GM19463 (cell line): Measurements from ENCODE around the gene PRLHR.

Source experiments
- ATAC-seq: cut with Tn5 transposase; IDR thresholded peaks from one replicate; pipeline ENCODE4 v1.9.1; 2021; ENCODE audit warnings: mild to moderate bottlenecking, moderate library complexity; ENCODE audit not compliant: unreplicated experiment

The PRLHR gene

DNA sequence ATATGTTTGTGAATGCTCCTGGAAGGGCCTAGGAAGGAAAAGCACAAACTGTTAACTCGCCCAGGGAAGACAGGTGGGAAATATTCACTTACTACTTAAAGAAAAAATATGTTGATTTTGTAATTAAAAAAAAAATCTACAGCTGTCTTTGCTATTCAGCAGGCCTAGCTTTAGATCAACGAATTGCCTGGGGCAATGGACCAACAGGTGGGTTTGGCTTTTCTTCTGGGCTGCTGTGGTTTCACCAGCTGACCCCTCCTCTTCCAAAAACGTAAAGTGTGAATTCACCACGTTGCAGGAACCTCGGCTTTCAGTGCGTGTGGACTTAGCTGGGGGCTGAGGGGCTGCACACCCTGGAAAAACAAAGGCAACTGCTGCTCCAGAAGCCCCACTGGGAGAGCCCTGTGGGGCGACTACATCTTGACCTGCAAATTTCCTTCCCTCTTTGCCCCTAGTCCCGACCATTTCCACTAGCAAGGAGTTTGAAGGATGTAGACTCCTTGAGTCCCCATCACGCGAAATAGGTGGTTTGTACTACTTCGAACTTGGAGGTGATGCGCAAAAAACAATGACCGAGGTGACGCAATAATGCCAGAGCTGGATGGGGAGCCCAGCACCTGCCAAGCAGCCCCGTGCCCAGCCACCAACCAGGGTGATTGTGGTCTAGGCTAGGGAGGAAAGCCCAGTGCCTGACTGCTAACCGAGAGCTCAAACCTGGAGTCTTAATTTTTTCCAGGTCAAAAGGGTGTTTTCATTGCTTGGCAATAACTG lies 7.4 kb downstream of the PRLHR start:
- no peak for ATAC-seq

DNA sequence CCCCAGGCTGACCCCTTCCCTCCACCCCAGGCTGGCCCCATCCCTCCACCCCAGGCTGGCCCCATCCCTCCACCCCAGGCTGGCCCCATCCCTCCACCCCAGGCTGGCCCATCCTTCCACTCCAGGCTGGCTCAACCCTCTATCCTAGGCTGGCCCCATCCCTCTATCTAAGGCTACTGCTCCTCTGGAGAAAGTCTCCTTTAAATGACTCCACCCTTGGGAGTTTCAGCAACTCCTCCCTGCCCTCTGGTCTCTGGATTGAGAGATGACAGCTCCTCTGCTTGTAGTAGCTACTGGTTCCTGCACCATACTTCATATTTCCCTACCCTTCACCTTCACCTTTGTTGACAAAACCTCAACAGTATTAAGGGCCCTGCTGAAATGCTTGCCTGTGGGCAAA lies 8.5 kb downstream of the PRLHR start:
- no peak for ATAC-seq

DNA sequence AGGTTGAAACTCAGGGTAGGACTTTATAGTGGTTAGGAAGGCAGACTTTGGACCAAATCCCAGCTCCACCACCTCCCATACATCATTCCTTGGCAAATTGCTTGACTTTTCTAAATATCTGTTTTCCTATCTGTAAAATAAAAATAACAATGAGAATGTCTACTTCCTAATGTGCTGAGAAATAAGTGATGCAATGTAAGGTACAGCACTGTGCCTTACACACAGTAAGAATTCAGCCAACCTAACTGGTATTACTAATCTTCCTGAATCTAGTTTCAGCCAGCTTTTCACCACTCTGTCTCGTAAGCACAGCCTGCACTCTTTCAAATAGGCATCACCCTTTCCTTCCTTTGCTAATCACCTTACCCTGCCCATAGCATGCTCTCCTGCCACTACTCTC lies 9.7 kb downstream of the PRLHR start:
- ATAC-seq = no peak

DNA sequence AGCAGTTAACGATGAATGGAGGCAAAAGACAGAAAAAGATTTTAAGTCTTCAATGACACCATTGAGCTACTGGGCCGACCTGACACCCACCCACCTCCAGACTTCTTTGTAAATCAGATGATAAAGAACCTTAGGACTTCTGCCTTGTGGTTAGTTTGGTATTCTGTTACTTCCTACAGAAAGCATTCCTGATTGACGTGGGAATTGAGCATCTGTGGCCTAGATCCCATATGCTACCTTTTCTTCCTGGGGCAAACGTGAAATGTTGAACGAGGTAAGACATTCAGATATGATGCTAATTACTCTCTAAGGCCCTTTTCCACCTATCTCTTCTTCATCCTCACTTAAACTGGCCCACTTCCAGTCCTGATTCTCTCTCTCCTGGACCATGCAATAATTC lies 10.2 kb downstream of the PRLHR start:
- ATAC-seq = no peak

DNA sequence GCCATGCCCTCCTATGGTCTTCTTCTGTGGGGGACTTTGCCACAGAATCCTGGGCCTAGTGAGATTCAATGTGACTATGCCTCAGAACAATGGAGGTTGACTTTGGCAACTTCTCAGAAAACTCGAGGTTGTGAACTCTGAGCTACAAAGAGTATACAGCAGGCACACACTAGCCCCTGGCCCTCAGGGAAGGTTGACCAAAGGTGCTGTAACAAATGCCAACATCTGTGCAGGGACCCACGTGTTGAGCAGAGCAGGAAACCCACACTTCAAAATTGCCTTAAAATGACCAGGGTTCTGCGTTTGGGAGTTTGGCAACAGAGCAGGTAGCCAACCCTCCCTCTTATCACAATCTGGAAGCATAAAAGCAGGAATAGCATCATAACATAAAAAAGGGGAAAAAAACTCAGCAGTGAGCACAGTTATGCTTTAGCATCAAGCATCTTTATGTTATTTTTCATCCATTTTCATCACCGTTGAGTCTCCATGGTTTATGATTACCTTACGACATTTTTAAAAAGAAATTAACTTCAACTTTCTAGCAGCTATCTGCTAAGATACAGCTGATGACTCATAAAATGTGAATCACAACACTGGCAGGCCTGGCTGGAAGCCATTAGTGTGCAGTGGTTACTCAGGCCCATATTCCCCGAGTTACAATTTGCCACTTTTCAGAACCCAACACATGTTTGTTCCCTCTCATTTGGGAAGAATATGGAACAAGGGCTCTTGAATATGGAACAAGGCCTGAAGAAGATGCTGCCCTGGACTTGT lies 11.1 kb downstream of the PRLHR start:
- no peak for ATAC-seq

DNA sequence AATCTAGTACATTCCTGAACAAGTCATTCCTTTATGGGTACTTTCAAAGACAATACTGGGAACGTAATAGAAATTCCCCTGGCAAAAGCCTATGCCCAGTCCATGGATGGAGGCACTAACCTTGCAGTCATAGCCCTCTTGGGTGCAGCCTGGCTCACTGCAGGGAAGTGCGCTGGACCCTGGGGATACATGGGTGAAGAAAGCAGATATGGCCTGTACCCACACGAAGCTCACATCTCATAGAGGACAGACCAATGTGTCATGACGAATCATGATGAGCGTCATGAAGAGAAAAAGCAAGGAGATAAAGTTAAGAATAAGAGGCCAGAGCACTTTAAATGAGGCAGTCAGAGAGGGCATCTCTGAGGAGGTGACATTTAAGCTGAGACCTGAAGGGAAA lies 11.8 kb downstream of the PRLHR start:
- ATAC-seq = no peak

DNA sequence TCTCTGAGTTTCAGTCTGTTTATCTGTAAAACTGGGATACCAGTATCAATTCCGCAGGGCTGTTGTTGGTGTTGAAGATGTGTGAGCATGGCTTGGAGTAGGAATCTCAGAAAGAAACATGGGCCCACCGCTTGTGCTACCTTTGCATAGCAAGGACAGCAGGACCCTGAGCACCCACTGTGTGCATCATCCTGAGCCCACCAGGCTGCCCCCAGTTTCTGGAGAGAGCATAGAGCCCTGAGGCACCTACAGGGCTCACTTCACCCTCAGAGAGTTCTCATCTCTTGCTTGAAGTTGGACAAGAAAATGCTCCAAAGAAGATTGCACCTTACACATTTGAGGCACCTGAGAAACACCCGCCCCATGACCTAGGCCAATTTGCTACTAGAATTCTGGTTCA lies 12.9 kb downstream of the PRLHR start:
- no peak for ATAC-seq

DNA sequence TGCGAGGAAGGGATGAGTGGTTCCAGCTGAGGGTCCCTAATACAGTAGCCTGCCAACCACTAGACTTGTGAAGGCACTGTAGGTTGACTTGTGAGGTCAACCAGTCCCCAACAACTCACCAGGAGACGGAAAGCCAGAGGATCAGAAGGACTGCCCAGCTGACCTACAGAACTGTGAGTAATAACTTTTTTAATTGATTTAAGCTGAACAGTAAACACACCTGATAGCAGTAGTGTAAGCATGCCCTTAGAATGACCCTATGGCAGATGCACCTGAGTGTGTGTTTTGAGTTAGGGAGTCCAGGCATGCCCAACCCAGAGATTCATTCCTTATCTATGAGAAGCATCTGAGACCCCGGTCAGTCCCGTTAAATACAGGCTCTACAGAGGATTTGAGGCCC lies 14.1 kb downstream of the PRLHR start:
- ATAC-seq = no peak

DNA sequence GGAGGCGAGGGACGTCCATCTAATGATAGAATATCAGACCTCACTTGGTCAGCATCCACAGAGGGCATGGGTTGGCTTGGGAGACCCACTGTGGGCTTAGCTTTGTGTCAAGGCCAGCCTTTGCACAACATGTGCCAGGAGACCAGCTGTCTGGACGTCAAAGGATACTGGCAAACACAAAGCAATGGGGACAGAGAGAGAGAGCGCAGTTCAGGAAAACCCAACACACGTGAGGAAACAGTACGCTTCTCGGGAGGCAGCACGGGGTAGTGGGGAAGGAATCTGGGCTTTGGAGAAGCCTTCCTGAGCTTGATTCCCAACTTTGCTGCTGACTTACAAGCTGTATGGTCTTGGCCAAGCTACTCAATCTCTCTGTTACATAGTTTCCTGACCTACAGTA lies 14.7 kb downstream of the PRLHR start:
- ATAC-seq = no peak

DNA sequence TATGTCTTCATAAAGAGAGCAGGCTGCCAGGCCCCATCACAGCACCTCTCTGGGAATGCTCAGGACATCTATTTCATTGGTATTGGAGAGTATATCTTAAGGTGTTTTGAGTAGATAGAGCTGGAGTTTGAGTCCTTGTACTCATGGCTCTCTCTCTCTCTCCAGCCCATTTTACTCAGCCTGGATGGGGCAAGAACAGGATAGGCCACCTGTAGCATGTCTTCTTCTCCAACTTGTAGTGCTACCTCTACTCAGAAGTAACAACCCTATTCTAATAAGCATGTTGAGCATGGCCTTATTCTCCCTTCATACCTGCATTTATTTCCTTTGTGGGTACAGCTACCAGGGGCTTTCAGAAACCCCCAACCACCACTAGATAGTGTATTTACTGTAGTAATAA lies 21.9 kb downstream of the PRLHR start:
- no peak for ATAC-seq

DNA sequence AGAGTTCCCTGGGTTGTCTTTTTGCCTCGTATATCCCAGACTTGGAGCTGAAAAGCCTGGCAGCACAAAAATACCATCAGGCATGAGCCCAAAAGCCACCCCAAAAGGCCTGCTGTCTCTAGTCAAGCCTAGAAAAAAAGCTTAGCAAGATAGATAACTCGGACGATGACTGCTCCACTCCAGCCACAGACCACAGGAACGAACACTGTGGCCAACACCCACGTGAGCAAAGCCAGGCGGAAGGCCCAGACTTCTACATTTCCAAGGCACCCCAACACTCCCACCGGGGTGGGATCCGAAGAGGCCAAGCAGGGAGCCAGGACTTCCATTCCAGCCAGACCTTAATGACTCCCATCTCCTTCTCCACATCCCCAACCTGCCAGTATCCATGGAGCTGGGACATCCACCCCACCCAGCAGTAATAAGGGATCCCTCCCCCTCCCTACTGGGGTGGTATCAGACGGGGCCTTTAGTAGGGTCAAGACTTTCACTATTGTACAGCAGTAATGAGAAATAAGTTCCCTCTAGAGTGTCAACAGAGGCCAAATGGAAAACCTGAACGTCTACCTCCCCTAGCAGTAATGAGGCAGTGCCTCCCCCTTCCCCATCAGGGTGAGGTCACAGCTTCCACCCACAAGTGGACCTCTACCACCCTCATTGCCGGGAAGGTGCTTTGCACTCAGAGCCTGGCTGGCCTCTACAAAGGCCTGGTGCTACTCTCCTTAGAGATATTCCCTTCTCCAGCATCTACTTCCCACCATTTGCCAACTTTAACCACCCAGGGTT lies 23.0 kb downstream of the PRLHR start:
- no peak for ATAC-seq

DNA sequence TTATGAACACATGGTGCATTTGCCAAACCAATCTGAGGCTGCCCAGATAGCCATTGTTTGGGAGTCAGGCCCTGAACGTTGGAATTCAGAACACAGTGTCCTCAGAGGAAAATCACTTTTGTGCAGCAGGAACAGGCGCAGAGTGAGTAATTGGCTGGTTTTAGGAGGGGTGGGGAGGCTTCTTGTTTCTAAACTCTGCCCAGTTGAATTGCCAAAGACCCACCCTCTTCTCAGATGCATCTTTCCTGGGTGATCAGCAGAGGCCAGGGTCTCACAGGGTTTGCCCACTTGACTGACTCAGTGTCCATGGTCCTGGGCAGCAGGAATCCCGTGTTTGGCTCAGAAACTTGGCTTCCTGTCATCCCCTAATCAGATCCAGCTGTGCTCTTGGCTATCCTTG lies 24.3 kb downstream of the PRLHR start:
- no peak for ATAC-seq

DNA sequence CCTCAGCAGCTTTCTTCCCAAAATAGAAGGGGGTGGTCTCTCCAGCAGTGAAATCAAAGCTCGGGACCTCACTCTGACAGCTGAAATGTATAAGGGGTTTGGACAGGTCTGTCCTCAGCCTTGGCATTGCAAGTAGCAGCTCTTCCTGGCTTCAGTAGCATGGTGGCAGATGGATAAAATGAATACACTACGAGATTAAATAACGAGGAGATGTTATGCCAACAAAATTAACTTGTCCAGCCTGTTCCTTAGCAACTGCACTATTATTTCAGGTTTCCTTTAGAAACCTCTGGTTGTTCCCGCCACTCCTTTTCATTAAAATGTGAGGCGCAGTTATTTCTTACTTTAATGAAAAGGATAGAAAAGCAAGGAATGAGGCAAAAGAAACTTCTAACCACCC lies 24.9 kb downstream of the PRLHR start:
- ATAC-seq = no peak

DNA sequence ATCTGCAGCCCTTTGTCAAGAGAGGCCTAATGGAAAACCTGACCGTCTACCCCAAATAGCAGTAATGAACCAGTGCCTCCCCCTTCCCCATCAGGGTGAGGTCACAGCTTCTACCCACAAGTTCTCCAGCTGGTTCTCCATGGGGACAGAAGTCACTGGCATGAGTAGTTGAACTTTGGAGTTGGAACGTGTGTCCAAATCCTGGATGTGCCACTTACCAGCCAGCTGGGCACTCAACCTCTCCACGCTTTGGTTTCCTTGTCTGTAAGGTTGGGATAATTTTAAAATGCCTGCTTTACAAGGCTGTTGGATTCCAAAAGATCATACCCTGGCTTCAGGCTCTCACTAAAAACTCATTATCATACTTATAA lies 25.6 kb downstream of the PRLHR start:
- ATAC-seq = no peak

DNA sequence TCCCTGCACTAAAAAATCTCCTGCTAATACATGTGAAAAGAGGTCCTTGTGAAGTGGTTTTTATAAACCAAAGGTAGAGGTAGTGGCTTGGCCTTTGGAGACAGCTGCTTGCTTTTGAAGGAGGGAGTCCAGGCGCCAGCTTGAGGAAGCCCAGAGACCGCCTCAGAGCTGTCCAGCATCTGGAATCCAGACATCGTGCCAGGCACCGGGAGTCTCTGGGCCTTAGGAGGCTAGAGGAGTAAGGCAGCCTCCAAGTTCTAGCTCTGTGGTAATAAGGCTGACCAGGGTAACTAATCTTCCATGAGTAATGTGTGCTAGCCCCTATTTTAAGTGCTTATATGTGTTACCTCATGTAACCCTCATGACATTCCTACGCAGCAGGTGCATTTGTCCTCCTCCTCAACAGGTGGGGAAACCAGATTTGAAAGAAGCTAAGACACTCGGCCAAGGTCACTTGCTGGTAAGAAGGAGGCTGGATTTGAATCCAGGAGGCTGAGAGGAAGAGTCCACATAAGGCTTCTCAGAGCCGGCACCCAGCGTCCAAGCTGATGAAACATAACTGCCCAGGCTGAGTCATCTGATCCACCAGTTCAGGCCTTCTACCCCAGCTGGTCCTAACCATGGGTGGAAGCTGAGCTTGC lies 26.1 kb downstream of the PRLHR start:
- no peak for ATAC-seq

DNA sequence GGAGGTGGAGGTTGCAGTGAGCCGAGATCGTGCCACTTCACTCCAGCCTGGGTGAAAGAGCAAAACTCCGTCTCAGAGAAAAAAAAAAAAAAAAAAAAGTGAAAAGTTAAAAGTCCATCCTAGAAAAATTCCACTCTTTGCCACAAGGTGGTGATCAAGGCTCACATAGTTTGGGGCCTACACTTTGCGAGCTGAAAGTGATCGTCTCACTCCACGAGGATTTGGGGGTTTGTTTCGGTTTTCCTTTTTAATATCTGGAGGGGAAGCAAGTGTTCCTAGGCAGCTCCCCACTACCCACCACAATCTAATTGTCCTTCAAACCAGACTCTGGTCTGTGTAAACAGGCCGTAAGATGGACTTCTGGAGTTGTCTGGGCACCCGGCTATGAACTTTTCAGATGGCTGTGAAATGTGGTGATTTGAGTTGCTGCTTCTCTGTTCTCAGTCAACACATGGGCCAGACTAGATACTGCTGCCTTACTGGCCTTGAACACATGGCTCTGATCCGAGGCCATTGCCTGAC lies 27.1 kb downstream of the PRLHR start:
- ATAC-seq = no peak

DNA sequence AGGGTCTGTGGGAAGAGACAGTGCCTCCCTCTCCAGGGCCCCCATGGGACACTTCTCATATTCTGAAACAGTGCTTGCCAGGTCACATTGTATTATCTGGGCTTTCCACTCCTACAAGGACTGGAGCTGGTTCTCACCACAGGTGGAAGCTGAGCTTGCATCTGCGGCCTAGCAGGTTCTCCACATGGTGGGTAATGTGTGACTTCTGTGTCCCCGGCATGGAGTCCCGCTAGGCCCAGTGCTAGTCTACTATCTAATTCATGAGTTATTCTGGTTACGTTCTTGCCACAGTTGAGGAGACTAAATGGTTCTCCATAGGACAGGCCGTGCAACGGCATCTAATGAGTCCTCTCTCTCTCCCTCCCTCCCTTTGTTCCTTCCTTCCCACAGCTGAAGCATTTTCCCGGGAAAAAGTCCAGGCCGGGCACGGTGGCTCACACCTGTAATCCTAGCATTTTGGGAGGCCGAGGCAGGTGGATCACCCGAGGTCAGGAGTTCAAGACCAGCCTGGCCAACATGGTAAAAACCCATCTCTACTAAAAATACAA lies 27.7 kb downstream of the PRLHR start:
- no peak for ATAC-seq

DNA sequence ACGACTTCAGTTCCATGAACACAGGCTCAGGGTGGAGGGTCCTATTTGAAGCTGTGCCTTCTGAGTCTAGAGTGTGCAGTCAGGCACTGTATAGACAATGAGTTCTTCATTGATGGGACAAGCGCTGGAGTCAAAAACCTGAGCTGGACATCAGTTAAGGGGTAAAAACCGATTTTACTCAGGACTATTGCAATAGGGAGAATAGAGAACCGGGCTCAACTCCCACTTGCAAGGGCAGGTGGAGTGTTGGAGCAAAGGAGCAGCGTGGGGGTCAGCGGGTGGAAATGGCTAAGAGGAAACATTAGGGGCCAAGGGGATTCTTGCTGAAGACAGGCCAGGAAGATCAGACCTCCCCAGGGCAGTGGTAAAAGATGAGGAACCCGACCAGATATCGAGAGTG lies 28.5 kb downstream of the PRLHR start:
- no peak for ATAC-seq

DNA sequence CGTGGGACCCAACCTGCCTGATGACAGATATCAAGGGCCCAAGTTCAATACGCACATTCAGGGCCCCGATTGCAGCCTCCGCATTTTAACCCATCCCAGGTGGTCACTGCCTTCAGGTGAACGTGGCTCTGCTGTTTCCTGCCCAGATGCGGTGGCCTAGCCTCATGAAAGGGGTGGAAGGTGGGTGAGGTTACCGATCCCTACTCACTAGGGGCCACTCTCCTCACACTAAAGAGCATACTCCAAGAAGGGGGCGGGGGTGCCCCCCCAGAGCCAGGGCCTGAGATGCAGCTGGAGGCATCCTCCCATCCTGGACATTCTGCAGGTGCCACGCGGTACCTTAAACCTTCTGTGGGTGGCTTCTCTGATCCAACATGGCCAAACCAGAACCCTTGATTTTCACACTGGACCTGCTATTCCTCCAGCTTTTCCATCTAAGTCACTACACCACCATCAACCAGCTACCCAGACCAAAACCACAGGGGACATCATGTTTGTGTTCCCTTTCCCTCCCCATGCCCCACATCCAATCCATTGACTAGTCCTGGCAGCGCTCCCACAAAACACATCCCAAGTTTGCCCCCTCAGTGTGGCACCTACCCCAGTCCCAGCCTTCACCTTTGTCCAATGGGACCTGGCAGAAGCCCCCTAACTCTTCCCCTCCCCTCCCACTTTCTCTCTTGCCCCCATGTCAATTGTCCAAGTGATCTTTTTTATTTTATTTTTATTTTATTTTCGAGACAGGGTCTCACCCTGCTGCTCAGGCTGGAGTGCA lies 30.0 kb downstream of the PRLHR start:
- ATAC-seq = no peak

DNA sequence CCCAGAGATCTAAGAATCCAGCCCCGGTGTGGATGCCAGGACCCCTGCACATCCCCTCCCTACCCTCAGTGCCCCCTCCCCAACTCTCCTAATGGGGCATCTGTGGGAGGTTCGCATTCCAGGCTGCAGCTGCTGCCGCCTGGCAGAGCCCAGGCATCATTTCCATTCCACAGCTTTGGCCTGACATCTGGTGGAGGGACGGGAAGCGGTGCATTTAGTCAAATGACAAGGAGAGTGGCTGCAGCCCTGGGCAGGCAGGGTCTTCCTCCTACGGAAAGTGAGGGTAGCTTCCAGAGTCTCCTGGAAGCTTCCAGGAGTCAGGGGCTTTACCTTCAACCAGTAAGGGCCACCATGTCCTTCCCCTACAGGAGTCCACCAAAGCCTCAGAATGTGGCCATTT lies 30.8 kb downstream of the PRLHR start:
- no peak for ATAC-seq
